Pancreas (tissue), 10 donors: ENCODE data around the gene PTCD1. TPM values are rescaled to one million over a fixed set of nuclear protein-coding genes. Genes with fewer than 3 reads are reported as not detected.

Experiments used
- ATAC-seq, 4 donors: fragments of 200-7000 bp; cut with Tn5 transposase; one replicate each; pipeline versions ENCODE4 v1.8.0 to v1.9.1; 2020; ENCODE audit warnings: mild to moderate bottlenecking in 4 of 4, moderate library complexity in 4 of 4
- DNase-seq, 6 donors: peaks; one replicate each; pipeline ENCODE4 v3.0.0-alpha.2; 2020
- FAIRE-seq: peaks from 2 replicates; lab custom pipeline; 2012; peaks lifted over from hg19 to GRCh38; lab: Jason Lieb, UNC
- H3K27ac ChIP-seq, 4 donors: fragments of 200-600 bp; sonication (generic); 1 replicate in 3 of 4; 2 replicates in 1 of 4; pipeline versions ENCODE4 v1.5.0 to v1.8.0; 2020
- H3K27me3 ChIP-seq, 4 donors: fragments of 200-600 bp; one replicate each; pipeline ENCODE4 v1.8.0; 2021
- H3K36me3 ChIP-seq, 3 donors: fragments of 200-600 bp; sonication (generic) in 1 of 3; one replicate each; pipeline versions ENCODE4 v1.5.0 to v1.8.0; 2020 to 2021
- H3K4me1 ChIP-seq, 3 donors: fragments of 200-600 bp; one replicate each; pipeline ENCODE4 v1.8.0; 2021
- H3K4me3 ChIP-seq, 4 donors: fragments of 200-600 bp; sonication (generic) in 2 of 4; one replicate each; pipeline versions ENCODE4 v1.5.0 to v1.8.0; 2020 to 2021
- H3K9me3 ChIP-seq, 4 donors: fragments of 200-600 bp; one replicate each; pipeline ENCODE4 v1.8.0; 2021
- WGBS, 2 donors: extraction: QIAGEN DNeasy Blood & Tissue Kit; methylation state at CpG; one replicate each; pipeline ENCODE4 v1.1.7; 2013; 5-methylcytosine and 5-hydroxymethylcytosine counted together
- intact Hi-C, 3 donors: fragments of 100-400 bp; cut with DNase I; formaldehyde crosslinking; loops; one replicate each; pipeline versions ENCODE4 v1.11.1 to v1.14.2; 2022
- polyA plus RNA-seq, 2 donors: library from polyadenylated mRNA; stranded (reverse); fragments of 200-250 nt; gene quantifications; one replicate each; pipeline ENCODE4 v1.2.3, GENCODE V29; 2013
- total RNA-seq, 6 donors: library from RNA; stranded (reverse); fragmentation: NEBNext Ultra II Directional in 4 of 6; extraction: Animal tissue kit (Norgen Biotek cat#: 25700) in 4 of 6; gene quantifications; one replicate each; pipeline versions ENCODE4 v1.2.1 to v1.2.4, GENCODE V29; 2021 to 2023
- TF ChIP-seq, protein P1 (sequence below), 4 donors: fragments of 200-600 bp; sonication (generic) in 3 of 4; IDR thresholded peaks; one replicate each; pipeline versions ENCODE4 v1.5.0 to v1.8.0; 2021; ENCODE audit warnings: antibody characterized with exemption in 4 of 4
- donor health status: healthy with polysubstance abuse.
- donor health status: DM: no; HTN: no; CAD: no; lungs with moderate emphysema.
- donor health status: DM: no; HTN: no; CAD: no.
- donor health status: control.
- donor health status: control.
- donor health status: Bipolar disorder and iron deficiency.
- donor health status: DM: yes; HTN: yes; CAD: no.
- donor health status: DM: no; HTN: no; CAD: no.
- donor health status: DM: no; HTN: no; CAD: no.
- donor health status: DM: yes; HTN: yes; CAD: no.

The PTCD1 gene
- total and polyA plus RNA-seq, 8 donors: 1.4 to 4.0 (median 2.5) TPM

DNA sequence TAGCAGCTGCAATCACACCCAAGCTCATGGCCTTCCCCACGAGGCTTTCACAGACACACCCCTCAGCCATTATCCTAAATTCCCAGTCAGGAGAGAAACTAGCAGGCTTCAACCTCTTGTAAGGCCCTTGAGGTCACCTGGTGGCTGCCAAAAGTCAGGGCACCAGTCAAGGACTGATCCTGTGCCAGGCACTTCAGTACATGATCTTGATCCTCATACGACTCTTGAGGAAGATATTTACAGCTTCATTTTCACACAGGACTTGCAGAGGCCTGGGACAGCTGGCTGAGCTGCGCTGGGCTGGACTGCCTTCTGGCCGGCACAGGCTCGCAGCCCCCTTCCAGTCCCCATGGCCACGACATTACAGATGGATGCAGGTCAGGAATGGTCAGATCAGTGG, 39.0 kb downstream of the PTCD1 start:
- intact Hi-C loops: no loop called here
- no peak overlapping the region for H3K4me3 ChIP-seq
- no peak for FAIRE-seq
- TF ChIP-seq, protein P1, sequence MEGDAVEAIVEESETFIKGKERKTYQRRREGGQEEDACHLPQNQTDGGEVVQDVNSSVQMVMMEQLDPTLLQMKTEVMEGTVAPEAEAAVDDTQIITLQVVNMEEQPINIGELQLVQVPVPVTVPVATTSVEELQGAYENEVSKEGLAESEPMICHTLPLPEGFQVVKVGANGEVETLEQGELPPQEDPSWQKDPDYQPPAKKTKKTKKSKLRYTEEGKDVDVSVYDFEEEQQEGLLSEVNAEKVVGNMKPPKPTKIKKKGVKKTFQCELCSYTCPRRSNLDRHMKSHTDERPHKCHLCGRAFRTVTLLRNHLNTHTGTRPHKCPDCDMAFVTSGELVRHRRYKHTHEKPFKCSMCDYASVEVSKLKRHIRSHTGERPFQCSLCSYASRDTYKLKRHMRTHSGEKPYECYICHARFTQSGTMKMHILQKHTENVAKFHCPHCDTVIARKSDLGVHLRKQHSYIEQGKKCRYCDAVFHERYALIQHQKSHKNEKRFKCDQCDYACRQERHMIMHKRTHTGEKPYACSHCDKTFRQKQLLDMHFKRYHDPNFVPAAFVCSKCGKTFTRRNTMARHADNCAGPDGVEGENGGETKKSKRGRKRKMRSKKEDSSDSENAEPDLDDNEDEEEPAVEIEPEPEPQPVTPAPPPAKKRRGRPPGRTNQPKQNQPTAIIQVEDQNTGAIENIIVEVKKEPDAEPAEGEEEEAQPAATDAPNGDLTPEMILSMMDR (IDR thresholded peaks at IDR 0.05): no peak
- DNase-seq: no peak
- H3K27ac ChIP-seq: no peak overlapping the region
- no peak for ATAC-seq
- no peaks in the 10 kb centered on the region for H3K9me3 ChIP-seq
- 81 to 85% methylated on average over 6 of the region's 6 CpGs for WGBS, 2 donors
- H3K4me1 ChIP-seq: no peaks in the 10 kb centered on the region
- H3K27me3 ChIP-seq: no peaks in the 10 kb centered on the region
- peaks cover 0 to 53% (median 0%) of the 10 kb centered on the region in 3 donors for H3K36me3 ChIP-seq

DNA sequence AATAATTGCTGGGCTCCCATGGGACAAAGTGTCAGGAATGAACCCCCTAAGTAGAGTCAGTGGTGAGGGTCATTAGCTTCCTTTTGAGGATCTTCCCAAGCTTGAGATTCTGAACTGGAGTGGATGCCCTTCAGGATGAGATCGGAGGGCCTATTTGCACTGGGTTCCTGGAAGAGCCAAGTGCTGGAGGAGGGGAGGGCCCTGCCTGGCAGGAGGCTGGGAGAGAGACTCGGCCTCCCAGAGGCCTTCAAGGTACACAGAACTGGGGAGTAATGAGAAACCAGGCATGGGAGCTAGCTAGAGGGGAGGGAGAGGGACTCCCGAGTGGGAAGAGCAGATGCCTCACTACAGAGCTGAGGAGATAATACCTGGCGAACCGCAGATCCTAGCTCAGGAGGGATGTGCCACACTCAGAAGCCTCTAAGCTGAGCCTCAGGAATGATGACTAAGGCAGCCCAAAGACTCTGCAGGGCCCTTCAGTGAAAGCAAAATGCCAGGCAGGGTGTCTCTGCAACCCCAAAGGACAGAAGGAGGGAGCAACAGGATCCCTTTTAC, 39.6 kb downstream of the PTCD1 start:
- DNase-seq (no peak), FAIRE-seq (no peak)
- TF ChIP-seq, protein P1 (IDR thresholded peaks at IDR 0.05): no peak

DNA sequence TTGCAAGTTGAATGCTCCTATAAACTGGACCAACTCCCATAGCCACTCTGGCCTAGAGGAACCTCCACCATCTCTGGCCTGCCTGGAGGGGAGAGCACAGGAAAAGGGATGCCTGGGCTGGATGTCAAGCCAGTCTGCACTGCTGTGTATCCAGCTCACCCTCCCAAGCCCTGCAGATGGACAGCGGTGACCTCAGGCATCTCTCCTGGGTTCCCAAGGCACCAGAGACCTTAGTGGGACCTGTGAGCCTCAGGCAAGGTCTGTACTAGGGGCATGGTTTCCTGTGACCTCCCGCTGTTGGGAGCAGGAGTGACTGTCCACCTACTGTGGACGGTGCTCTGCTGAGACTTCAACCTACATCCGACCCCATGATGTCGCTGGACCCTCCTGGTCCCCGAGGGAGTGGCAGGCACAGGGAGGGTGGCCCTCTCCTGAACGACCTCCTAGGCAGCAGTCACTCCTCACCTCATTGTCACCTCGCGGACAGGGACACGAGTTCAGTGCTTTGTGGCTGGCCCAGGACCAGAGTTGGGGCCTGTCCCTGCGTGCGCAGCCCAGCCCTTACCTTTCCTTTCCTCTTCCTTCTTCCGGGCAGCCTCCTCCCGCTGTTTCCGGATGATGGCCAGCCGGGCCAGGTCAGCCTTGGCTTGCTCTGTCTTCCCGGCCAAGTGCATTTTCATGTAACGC, 41.2 kb downstream of the PTCD1 start:
- peaks cover 0 to 43% (median 0%) of the 10 kb centered on the region in 3 donors for H3K36me3 ChIP-seq
- H3K27me3 ChIP-seq: no peaks in the 10 kb centered on the region
- no peak overlapping the region for H3K27ac ChIP-seq
- 86 to 87% methylated on average over 15 to 18 of the region's 18 CpGs for WGBS, 2 donors
- FAIRE-seq: no peak
- H3K4me1 ChIP-seq: peaks cover 0 to 4% (median 1%) of the 10 kb centered on the region in 3 donors
- intact Hi-C loops: no loop called here
- H3K9me3 ChIP-seq: no peaks in the 10 kb centered on the region
- ATAC-seq: no peak
- H3K4me3 ChIP-seq: no peak overlapping the region
- TF ChIP-seq, protein P1 (IDR thresholded peaks at IDR 0.05): no peak
- DNase-seq: no peak

More for the DNA sequence above, 39.6 kb downstream of the PTCD1 start:
- Histone ChIP-seq H3K9me3 (no peaks in the 10 kb centered on the region), H3K4me1 (peaks cover 0 to 1% (median 0%) of the 10 kb centered on the region in 3 donors), H3K27me3 (no peaks in the 10 kb centered on the region), H3K4me3 (no peak overlapping the region), H3K36me3 (peaks cover 0 to 50% (median 0%) of the 10 kb centered on the region in 3 donors), H3K27ac (no peak overlapping the region)
- 72 to 79% methylated on average over 5 of the region's 5 CpGs for WGBS, 2 donors
- no peak for ATAC-seq
- intact Hi-C loops: no loop called here

DNA sequence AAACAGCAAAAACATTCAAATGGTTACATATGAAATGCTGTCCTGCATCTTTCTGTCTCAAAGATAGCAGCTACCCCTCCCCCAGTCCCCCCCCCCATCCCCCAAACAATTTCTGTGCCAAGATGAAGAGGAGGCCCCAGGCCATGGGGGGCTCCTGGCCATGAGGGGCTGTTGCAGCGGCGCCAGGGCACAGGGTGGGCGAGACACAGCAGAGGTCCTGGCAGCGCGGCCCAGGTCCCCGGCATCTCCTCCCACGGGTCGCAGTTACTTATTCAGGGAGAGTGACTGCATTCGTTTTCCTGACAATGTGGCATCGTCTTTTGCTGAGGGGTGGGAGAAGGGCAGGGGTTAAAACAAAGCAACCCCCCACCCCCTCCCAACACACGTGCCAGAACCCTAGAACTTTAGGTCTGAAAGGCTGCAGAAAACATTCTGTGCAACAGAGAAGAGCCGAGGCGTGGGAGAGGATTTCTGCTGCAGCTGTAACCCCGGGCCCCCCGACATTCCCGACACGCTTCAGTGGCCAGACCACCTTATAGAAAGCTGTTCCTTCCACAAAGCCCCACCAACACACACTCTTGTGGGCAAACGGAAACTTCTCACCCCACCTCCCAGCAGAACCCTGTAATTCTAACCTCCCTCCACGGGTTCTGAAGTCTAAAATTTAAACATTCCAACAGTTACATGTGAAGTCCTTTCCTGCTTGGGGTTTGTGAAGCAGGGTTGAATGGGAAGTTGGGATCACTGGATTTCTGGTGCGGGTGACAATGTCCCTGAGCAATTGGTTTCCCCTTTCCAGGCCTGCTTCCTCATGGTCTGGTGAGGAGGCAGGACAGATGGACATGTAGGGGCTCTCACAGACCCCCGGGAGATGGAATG, 41.9 kb downstream of the PTCD1 start:
- H3K27ac ChIP-seq: no peak overlapping the region
- ATAC-seq (no peak), DNase-seq (no peak), FAIRE-seq (no peak)
- peaks cover 0 to 39% (median 0%) of the 10 kb centered on the region in 3 donors for H3K36me3 ChIP-seq
- H3K4me1 ChIP-seq: peaks cover 0 to 6% (median 4%) of the 10 kb centered on the region in 3 donors
- intact Hi-C loops: no loop called here
- WGBS, 2 donors: 85 to 88% methylated on average over 21 of the region's 21 CpGs
- no peak overlapping the region for H3K4me3 ChIP-seq
- TF ChIP-seq, protein P1 (IDR thresholded peaks at IDR 0.05): no peak
- H3K9me3 ChIP-seq: no peaks in the 10 kb centered on the region
- no peaks in the 10 kb centered on the region for H3K27me3 ChIP-seq
